ENCODE measurements around the gene MPND.

The MPND gene, protein sequence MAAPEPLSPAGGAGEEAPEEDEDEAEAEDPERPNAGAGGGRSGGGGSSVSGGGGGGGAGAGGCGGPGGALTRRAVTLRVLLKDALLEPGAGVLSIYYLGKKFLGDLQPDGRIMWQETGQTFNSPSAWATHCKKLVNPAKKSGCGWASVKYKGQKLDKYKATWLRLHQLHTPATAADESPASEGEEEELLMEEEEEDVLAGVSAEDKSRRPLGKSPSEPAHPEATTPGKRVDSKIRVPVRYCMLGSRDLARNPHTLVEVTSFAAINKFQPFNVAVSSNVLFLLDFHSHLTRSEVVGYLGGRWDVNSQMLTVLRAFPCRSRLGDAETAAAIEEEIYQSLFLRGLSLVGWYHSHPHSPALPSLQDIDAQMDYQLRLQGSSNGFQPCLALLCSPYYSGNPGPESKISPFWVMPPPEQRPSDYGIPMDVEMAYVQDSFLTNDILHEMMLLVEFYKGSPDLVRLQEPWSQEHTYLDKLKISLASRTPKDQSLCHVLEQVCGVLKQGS

DNA sequence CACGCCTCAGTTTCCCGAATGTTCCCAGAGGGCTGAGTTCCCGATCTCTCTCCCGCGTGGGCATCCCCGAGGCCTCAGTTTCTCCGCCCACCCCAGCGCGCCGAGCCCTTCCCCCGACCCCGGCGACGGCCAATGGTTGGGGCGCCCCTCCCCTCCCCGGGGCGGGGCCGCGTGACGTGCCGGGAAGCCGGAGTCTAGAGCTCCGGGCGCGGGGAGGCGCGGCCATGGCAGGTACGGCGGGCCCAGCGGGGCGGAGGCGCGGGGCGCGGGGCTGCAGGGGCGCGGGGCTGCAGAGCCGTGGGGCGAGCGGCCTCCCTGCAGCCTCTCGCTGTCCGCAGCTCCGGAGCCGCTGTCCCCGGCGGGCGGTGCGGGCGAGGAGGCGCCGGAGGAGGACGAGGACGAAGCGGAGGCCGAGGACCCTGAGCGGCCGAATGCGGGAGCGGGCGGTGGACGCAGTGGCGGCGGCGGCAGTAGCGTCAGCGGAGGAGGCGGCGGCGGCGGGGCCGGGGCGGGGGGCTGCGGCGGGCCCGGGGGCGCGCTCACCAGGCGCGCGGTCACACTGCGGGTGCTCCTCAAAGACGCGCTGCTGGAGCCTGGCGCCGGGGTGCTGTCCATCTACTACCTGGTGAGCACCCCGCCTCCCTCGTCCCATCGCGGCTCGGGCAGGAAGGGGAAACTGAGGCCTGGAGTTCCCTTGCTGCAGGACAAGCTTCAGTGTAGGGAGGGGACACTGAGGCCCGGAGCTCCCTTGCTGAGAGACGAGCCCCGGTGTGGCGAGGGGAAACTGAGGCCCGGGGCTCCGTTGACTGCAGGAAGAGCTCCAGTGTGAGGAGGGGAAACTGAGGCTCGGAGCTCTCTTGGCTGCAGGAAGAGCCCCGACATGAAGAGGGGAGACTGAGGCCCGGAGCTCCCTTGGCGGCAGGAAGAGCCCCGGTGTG lies at the start of gene MPND:
Gene MPND, plus strand, starts transcription at position 193 of the 938 bp plus-strand sequence. Its CDS starts 32 bp downstream, at position 225.
- peak; percentile 81 to 86 for DNase-seq (ENCODE audit: low read depth in 2 of 2)

- no peak for DNase-seq (ENCODE audit: low read depth in 2 of 2)
Observed at GRCh38 chr19:4294389-4294788, 49.0 kb upstream of the MPND start.

DNA sequence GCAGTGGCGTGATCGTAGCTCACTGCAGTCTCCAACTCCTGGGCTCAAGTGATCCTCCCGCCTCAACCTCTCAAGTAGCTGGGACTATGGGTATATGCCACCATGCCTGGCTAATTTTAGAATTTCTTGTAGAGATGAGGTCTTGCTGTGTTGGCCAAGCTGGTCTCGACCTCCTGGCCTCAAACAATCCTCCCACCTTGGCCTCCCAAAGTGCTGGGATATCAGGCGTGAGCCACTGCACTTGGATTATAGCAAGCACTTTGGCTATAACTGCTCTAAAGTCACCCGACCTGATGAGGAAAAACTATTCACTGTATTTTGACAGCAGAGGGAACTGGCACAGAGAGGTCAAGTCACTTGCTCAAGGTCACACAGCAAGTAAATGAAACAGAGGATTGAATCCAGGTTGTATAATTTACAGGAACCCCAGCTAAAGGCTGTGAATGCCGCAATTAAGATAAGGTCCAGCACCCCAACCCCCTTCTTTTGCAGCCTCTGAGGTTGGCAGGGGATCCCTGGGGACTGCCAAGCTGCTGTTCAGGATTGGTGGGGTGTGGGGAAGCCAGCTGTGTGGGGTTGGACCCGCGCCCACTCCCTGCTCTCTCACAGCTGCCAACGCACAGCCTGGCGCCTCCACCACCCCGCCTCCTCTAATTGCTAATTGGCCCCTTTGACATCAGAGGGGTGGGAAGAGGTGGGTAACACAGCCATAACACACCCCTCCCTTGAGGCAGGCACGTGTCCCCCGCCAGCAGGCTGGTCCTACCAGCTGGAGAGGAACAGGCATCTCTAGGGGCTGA lies 47.2 kb upstream of the MPND start:
- DNase-seq (ENCODE audit: low read depth in 2 of 2), result no peak

DNA sequence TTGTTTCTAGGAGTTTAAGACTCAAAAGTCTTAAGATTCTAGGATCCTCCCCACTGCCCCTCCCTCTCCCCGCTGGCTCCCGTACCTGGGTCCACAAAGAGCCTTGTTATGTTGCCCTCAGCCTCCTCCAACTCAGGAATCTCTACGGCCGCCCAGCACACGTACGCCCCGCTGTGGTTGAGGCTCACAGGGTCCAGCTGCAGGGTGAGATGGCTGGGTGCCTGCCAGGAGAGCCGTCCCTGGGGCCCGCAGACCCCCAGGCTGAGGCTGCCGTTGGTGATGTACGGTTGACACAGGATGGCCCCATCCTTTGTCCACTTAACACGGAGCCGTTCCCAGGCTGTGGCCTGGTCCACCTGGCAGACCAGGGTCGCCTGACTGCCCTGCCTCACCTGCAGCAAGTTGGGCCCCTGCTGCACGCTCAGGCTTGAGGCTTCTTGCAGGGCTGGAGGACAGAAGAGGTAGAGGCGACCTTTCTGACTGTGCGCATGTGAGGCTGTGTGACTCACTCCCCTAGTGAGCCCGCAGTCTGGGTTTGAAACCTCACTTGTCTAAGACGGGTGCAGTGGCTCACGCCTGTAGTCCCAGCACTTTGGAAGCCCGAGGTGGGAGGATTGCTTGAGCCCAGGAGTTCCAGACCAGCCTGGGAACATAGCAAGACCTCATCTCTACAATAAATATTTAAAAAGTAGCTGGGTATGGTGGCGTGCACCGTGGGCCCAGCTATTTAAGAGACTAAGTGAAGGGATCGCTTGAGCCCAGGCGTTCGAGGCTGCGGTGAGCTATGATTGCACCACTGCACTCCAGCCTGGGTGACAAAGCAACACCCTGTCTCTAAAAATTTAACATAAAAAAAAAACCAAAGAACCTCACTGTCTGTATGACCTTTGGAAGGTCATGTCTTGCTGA lies 45.2 kb upstream of the MPND start:
- no peak for DNase-seq (ENCODE audit: low read depth in 2 of 2)

- DNase-seq (ENCODE audit: low read depth in 2 of 2), result no peak
Observed at GRCh38 chr19:4298810-4299550, 44.4 kb upstream of the MPND start.

DNA sequence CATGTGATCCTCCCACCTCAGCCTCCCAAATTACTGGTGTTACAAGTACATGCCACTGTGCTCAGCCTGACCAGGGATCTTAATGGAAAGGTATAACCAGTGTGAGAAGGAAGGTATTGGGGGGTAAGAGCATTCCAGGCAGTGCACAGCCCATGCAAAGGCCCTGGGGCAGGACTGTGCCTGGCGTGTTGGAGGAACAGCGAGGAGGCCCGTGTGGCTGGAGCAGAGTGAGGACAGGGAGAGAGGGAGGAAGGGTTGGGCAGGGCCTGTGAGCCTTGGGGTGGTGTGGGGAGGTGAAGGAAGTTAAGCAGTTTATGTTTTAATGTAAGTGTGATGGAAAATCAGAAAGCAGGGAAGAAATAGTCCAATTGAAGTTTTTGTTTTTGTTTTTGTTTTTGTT lies 42.8 kb upstream of the MPND start:
- DNase-seq (ENCODE audit: low read depth in 2 of 2), result no peak

DNA sequence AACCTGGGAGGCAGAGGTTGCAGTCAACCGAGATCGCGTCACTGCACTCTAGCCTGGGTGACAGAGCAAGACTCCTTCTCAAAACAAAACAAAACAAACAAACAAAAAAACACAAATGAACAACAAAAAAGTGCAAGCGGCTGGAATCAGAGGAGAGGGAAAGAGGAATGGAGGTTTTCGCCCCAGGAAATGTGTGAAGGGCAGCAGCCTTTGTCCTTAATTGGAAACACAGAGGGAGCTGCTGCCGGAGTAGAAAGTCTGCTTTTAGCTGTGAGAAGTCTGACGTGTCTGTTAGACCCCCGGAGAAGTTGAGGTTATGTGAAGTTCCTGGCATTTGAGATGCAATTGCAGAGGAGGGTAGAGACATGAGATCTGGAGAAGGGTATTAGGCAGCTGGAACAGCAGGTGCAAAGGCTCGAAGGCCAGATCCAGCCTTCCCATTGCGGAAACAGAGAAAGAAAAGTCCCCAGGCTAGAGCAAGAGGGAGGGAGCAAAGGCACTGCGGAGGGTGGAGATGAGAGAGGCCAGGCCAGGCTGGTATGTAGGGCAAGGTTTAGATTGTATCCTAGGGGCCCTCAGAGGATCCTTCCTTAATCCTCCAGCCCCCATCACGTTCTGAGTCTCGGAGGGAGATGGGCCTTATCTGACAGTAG lies 41.6 kb upstream of the MPND start:
- DNase-seq (ENCODE audit: low read depth in 2 of 2), result no peak

DNA sequence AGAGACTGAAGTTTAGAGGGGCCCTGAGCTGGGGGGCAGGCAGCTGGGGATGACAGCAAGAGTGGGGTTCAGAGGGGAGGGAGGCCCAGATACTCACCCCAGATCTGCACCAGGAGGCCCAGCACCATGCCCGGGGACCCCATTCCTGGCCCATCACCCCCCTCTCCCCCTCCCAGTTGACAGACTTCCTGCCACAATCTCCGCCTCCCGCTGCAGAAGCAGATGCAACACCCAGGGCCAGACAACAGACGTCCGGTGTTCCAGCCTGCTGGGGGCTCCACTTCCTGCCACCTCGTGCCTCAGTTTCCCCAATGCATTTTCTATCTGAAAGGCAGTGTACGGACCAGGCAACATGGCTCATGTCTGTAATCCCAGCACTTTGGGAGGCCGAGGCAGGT lies 41.1 kb upstream of the MPND start, which contains the start of gene TMIGD2:
Gene TMIGD2, minus strand, starts transcription at position 147 of the 398 bp plus-strand sequence. Its CDS starts 4 bp downstream, at position 143.
- no peak for DNase-seq (ENCODE audit: low read depth in 2 of 2)

DNA sequence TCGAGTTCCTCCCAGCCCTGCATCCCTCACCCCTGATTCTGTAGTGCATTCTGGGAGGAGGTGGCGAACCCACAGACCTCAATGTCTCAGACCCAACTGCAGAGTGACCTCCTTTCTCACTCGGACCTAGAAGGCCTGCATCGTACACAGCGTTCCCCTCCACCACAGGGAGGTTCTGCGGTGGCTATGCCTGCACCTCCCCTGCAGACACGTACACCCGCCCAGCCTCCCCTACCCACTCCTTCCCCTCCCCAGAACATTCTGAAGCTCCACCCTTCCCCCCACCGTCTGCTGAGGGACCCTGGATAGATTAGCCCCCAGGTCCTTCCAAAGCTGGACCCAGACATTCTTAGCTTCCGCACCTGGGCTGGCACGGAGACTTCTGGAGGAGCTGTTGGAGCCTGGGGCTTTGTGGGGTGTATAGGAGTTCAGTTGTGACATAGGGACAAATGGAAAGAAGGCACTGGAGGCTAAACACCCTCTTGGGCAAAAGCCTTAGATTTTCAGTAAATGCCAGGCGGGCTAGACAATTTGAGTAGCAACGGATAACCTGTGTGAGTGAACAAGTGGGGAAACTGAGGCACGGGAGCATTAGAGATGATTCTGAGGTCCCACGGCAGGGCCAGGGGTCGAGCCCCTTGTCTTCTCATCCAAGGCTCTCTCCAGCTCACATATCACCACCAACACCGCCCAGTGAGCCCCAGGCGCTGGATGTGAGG lies 39.4 kb upstream of the MPND start:
- DNase-seq (ENCODE audit: low read depth in 2 of 2), result no peak

- peak; percentile 33 to 40 for DNase-seq (ENCODE audit: low read depth in 2 of 2)
Observed at GRCh38 chr19:4304538-4305256, 38.7 kb upstream of the MPND start, which contains the start of gene FSD1. FSD1 (plus strand) TSS chr19:4304598; CDS start chr19:4304747, 149 bp downstream.

DNA sequence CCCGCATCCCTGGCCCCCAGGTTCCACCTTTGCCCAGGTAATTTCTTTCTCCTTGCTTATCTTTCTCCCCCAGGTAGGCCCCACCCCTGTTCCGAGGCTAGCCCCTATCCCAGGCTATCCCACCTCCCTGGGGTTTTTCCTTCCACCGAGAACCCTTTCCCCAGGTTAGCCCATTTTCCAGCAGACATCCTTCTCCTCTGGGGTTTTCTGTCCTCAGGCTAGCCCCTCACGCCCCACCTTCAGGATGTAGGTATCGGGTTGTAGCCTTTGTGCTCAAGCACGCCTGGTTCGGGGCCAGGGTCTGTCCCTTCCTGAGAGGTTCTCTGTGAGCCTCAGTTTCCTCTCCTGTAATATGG lies 38.1 kb upstream of the MPND start:
- DNase-seq (ENCODE audit: low read depth in 2 of 2), result no peak

DNA sequence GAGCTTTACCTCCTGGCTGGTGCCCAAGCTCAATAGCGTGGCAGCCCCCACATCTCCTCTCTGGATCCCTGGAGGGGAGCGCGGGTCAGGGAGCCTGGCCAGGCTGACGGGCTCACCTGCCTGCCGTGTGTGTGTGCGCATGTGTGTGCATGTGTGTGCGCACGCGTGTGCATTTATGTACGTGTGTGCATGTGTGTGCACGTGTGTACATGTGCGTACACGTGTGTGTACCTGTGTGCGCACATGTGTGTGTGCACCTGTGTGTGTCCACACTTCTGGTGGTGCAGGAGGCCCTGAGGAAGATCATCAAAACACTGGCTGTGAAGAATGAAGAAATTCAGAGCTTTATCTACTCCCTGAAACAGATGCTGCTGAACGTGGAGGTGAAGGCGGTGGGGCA lies 37.7 kb upstream of the MPND start:
- DNase-seq (ENCODE audit: low read depth in 2 of 2), result no peak

- no peak for DNase-seq (ENCODE audit: low read depth in 2 of 2)
Observed at GRCh38 chr19:4310247-4311121, 32.9 kb upstream of the MPND start.

- DNase-seq (ENCODE audit: low read depth in 2 of 2), result no peak
Observed at GRCh38 chr19:4313847-4314490, 29.4 kb upstream of the MPND start.

DNA sequence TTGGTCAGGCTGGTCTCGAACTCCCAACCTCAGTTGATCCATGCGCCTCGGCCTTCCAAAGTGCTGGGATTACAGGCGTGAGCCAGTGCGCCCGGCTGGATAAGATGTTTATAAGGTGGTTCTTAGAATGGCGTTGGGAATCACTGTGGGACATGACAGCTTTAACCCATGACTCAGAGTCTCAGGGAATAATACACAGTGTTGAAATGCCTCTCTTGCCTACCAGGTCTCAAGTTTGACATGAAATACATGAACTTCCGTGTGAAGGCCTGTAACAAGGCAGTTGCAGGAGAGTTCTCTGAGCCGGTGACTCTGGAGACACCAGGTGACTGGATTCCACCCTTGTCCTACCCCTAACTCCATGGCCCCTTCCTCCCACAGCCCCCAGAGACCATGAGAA lies 26.4 kb upstream of the MPND start:
- no peak for DNase-seq (ENCODE audit: low read depth in 2 of 2)

DNA sequence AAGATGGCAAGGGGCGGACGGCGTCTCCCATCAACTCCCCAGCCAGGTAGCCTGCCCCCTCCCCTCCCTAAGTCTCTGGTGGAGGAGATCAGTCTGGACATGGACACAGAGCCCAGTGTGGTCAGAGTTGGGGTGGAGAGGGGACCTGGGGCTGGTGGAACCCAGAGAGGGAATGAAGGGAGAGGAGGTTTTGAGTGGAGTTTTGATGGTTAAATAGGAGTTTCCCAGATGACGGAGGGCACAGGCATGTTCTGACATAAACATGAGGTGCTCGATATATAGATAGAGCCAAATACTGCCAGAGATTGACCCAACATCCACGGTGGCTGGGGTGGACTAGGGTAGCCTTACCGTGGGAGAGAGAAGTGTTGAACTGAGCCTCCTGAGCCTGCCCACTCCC lies 24.9 kb upstream of the MPND start:
- DNase-seq (ENCODE audit: low read depth in 2 of 2), result no peak
